D721Med (cell line): ENCODE measurements around the gene VSNL1.
A peak's percentile ranks its signal among the peaks of the same experiment; 100 is the strongest.

Experiments
- DNase-seq: peaks from one replicate; pipeline ENCODE4 v3.0.0; 2011; ENCODE audit warnings: low spot score; ENCODE audit not compliant: insufficient read length
- FAIRE-seq: peaks from 2 replicates; lab custom pipeline; 2011; peaks lifted over from hg19 to GRCh38; lab: Jason Lieb, UNC
- TF ChIP-seq, protein P1 (sequence below): IDR thresholded peaks from 2 replicates; pipeline ENCODE4 v1.5.1; 2012; ENCODE audit warnings: mild to moderate bottlenecking, control low read depth; ENCODE audit not compliant: insufficient read depth; ENCODE audit errors: missing control alignments

Gene VSNL1

DNA sequence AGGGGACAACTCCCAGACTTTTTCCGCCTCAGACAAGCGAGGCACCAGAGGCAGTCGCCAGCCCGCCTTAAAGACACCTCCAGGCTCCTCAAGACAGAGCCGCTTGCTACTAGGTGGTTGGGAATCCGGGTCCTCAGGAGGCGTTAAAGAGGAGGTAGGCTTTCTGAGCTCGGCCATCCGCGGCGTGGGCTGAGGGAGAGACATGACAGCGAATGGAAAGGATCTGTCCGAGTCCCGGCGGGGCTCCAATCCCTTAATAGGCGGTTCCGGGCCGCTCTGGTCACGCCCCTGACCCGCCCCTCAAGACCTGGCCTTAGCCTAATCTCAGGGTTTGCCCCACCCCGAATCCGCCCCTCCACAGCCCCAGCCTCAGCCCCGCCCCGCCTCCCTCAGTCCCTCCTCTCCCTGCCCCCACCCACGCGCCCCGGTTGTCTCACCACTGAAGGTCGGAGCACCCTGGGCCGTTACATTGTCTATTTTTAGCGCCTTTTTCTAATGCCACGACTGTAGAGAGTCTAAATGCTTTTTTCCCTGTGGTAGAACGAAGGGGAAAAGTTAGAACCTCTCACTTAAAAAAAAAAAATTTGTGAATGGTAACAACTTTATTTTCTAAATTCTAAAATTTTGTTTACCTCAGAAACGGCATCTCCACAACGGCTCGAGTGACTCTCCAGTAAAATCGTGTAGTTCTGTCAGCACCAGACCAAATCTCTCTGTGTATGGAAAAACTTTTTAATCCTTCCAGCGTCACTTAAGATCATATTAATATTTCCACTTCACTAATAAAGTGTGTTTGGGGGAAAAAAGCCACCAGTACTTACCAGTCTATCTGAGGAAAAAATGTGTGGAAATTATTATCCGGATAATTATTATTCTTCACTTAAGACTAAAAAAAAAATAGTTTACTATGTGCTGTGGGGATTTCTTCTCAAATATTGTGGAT lies 22.0 kb upstream of the VSNL1 start, which contains the start of gene RAD51AP2:
RAD51AP2 (minus strand) TSS at position 229 of the 943 bp plus-strand sequence; CDS start at position 204, 25 bp downstream.
- peak; percentile 38 for DNase-seq
- no peak for FAIRE-seq
- TF ChIP-seq, protein P1, sequence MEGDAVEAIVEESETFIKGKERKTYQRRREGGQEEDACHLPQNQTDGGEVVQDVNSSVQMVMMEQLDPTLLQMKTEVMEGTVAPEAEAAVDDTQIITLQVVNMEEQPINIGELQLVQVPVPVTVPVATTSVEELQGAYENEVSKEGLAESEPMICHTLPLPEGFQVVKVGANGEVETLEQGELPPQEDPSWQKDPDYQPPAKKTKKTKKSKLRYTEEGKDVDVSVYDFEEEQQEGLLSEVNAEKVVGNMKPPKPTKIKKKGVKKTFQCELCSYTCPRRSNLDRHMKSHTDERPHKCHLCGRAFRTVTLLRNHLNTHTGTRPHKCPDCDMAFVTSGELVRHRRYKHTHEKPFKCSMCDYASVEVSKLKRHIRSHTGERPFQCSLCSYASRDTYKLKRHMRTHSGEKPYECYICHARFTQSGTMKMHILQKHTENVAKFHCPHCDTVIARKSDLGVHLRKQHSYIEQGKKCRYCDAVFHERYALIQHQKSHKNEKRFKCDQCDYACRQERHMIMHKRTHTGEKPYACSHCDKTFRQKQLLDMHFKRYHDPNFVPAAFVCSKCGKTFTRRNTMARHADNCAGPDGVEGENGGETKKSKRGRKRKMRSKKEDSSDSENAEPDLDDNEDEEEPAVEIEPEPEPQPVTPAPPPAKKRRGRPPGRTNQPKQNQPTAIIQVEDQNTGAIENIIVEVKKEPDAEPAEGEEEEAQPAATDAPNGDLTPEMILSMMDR: no peak

- FAIRE-seq (no peak), DNase-seq (no peak)
- TF ChIP-seq, protein P1: no peak
Observed at GRCh38 chr2:17519486-17519885, 21.0 kb upstream of the VSNL1 start.

DNA sequence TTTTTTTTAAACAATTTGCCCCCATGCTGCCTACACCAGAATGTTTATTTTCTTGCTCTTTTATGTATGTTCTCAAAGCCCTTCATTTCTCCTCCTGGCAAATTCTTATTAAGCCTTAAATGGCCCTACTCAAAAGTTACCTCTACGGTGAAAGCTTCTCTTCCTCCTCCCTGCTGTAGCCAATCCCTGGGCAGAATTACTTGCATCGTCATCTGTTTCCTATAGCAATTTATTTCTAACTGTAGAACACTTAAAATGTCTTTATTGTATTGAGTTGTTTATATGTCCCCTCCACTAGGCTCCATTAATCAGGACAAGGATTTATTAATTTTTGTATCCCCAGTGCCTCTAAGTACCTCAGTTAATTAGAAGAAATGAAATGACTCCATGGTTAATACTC lies 19.7 kb upstream of the VSNL1 start:
- TF ChIP-seq, protein P1: no peak
- FAIRE-seq (no peak), DNase-seq (no peak)

DNA sequence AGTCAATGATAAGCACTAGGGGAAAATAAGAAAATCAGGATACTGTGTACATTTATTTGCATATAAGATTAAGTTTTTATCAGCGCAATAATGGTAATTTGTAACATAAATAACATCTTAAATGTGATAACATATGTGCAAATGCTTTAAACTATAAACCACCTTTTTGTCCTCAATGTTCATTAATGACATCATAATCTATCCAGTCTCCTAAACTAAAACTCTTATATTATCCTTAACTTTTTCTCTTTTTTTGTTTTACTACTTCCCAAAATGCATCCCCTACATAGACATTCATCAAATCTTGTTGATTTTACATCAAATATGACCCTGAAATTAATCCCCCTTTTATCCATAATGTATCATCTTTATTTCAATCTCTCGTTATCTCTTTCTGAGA lies 18.9 kb upstream of the VSNL1 start:
- TF ChIP-seq, protein P1: no peak
- DNase-seq (no peak), FAIRE-seq (no peak)

DNA sequence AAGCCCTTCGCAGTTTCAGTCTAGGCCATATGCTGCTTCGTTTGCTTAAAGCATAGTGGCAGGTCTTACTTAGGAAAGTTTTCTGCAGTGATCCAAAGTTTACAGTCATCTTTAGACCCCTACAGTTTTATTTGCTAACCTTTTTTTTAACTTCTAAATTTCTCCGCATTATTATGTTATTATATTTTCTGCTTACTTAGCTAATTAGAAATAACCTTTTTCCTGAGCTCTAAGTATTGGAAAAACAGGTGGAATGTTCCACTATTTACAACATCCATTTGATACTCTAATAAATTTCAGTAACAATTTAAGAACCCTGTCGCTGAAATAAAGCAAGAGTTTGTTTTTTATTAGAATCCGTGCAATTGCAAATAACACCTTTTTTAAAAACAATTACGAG lies 18.2 kb upstream of the VSNL1 start:
- TF ChIP-seq, protein P1: no peak
- DNase-seq (no peak), FAIRE-seq (no peak)

DNA sequence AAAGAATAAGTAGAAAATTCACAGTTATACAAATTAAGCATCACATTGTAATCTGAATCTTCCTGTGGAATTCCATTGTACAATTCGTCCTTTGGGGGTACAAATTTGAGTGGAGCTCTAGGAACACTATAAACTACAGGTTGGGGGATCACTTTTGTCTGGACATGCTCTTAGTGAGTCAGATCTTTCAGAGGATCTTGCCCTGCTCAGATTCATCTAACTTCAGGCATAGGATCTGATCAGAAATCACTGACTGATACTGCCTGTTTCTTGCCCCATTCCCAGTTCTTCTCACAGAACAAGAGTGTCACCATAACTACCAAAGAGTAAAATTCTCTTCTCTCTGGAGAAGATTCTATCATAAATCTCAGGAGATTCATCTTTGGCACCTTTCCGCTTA lies 10.7 kb upstream of the VSNL1 start:
- TF ChIP-seq, protein P1: no peak
- FAIRE-seq: no peak

GRCh38 chr2:17533546-17533945 lies 7.0 kb upstream of the VSNL1 start:
- TF ChIP-seq, protein P1: no peak
- DNase-seq: no peak
- no peak for FAIRE-seq

More for the DNA sequence above, 10.7 kb upstream of the VSNL1 start:
- DNase-seq: no peak
